AG09309 (cell line): ENCODE results near the gene AFP.
A peak's percentile ranks its signal among the peaks of the same experiment; 100 is the strongest.

Source experiments
- DNase-seq: peaks from one replicate; pipeline ENCODE4 v3.0.0-alpha.2; 2010; ENCODE audit warnings: low read depth
- H3K4me3 ChIP-seq: 2 replicates; pipeline ENCODE4 v1.5.1; 2011; ENCODE audit warnings: mild to moderate bottlenecking, low read depth, low read length, moderate library complexity; ENCODE audit not compliant: control insufficient read depth
- TF ChIP-seq, protein P1 (sequence below): IDR thresholded peaks from 2 replicates; pipeline ENCODE4 v1.5.1; 2011; ENCODE audit warnings: mild to moderate bottlenecking, low read depth, low read length, inconsistent platforms; ENCODE audit not compliant: insufficient read depth, control insufficient read depth; ENCODE audit errors: missing control alignments

AFP gene

GRCh38 chr4:73448448-73449203, 12.6 kb downstream of the AFP start:
- TF ChIP-seq, protein P1, sequence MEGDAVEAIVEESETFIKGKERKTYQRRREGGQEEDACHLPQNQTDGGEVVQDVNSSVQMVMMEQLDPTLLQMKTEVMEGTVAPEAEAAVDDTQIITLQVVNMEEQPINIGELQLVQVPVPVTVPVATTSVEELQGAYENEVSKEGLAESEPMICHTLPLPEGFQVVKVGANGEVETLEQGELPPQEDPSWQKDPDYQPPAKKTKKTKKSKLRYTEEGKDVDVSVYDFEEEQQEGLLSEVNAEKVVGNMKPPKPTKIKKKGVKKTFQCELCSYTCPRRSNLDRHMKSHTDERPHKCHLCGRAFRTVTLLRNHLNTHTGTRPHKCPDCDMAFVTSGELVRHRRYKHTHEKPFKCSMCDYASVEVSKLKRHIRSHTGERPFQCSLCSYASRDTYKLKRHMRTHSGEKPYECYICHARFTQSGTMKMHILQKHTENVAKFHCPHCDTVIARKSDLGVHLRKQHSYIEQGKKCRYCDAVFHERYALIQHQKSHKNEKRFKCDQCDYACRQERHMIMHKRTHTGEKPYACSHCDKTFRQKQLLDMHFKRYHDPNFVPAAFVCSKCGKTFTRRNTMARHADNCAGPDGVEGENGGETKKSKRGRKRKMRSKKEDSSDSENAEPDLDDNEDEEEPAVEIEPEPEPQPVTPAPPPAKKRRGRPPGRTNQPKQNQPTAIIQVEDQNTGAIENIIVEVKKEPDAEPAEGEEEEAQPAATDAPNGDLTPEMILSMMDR: no peak
- no peak for DNase-seq
- no peak overlapping the region for H3K4me3 ChIP-seq

DNA sequence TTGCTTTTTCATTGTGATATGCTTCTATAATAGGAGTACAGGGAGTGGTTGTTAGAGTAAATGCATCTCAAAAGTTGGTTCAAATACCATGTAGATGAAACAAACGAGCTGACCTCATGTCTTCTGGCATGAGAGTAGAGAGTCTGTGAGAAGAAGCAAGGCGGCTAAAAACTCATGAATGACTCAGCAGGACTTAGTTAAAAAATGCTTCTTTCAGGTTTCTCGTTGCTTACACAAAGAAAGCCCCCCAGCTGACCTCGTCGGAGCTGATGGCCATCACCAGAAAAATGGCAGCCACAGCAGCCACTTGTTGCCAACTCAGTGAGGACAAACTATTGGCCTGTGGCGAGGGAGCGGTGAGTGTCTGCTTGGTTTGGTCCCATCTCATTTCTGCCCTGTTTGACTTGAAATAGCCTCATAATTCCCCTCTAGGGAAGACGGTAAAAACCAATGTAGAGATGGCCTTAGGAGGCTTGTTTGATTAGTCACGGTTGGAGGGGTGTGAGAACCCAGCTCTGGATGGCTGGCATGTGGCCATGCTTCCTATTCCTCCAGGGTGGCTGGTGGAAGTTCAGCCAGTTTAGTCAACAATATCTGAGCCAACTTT, 14.5 kb downstream of the AFP start:
- DNase-seq: peak; percentile 63
- TF ChIP-seq, protein P1: no peak
- no peak overlapping the region for H3K4me3 ChIP-seq

- no peak for DNase-seq
- TF ChIP-seq, protein P1: no peak
Observed at GRCh38 chr4:73451404-73451803, 15.4 kb downstream of the AFP start.

DNA sequence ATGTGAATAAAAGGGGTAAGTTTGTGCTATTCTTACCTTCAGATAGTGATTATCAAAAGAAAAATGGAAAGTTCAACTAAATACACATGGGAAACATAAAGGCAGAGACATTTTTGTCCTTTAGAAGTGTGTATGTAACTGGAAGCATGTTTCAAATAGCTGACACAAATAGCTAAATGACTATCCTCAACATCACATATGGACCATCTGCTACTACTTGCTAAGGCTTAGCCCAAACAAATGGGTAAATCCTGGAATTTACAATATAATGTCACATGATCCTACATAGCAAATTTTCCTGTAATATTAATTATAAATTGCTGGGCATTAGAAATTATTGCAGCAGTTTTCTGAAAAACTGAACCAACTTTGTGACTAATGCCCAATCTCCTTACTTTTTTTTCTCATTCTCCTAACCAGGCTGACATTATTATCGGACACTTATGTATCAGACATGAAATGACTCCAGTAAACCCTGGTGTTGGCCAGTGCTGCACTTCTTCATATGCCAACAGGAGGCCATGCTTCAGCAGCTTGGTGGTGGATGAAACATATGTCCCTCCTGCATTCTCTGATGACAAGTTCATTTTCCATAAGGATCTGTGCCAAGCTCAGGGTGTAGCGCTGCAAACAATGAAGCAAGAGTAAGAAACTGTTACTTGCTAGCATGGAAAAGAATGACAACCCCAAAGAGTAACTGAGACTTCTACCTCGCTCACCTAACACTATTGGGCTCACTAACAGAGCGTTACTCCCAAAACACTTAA, 16.1 kb downstream of the AFP start:
- TF ChIP-seq, protein P1: no peak
- no peak overlapping the region for H3K4me3 ChIP-seq
- no peak for DNase-seq

More at GRCh38 chr4:73451404-73451803, 15.4 kb downstream of the AFP start:
- H3K4me3 ChIP-seq: no peak overlapping the region

DNA sequence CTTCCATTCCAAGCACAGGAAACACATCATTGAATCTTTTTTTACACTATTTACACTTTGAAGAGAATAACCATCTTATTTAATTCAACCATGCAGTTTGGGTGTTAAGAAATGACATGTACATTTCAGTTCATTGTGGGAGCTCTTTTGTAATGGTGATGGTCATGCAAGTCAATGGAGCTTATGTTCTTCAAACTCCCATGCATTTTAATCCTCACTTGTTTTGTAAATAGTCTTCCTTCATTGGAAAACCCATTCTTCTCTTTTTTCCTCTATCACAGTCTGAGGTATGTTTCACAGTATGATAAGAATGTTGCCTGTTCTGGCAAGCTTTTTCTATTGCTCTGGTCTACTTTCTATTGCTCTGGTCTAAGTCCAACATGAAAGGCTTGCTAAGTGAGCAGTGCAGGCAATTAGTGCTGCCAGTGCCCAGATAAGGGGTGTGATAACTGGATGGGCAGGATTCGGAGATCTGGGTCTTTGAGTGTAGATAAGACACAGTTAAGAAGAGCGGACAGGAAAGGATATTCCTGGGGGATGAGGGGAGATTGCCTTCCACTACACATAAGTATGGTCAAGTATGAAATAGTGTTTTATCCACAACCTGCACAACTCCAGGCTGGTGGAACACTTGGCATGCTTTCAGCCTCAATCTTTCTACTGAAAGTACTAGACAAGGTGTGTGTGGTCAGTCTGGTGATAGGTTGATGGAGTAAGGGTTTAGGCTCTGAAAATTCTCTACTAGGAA, 17.1 kb downstream of the AFP start:
- H3K4me3 ChIP-seq: no peak overlapping the region
- TF ChIP-seq, protein P1: no peak
- no peak for DNase-seq

DNA sequence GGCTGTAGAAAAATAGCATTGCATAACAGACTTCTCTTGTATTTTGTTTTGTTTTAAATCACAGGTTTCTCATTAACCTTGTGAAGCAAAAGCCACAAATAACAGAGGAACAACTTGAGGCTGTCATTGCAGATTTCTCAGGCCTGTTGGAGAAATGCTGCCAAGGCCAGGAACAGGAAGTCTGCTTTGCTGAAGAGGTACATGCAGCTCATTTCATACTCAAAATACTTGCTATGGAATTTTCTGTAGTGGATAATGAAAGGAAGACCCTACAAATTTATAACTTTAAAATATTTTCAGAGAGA, 17.6 kb downstream of the AFP start:
- no peak overlapping the region for H3K4me3 ChIP-seq
- TF ChIP-seq, protein P1: no peak
- no peak for DNase-seq
